T-cell (primary cell): ENCODE data around the gene MLLT10. TPM values are rescaled to one million over a fixed set of nuclear protein-coding genes. Genes with fewer than 3 reads are reported as not detected.
A peak's percentile ranks its signal among the peaks of the same experiment; 100 is the strongest.

Source experiments
- ATAC-seq, 4 experiments: fragments of 200-7000 bp in 3 of 4; fragments of 150-1000 bp in 1 of 4; cut with Tn5 transposase; replicated peaks in 1 of 4; 1 replicate in 3 of 4; 2 replicates in 1 of 4; pipeline ENCODE4 v1.10.0; 2021; ENCODE audit warnings: moderate library complexity in 3 of 4, mild to moderate bottlenecking in 2 of 4, moderate number of reproducible peaks in 1 of 4
- CTCF ChIA-PET, 2 donors: fragments of 300-600 bp; sonication (Branson Sonifier 250); formaldehyde crosslinking; loops; one replicate each; lab custom pipeline; 2022; ENCODE audit warnings: antibody characterized with exemption in 2 of 2; lab: Charles Lee
- POLR2A ChIA-PET, 2 donors: fragments of 300-600 bp; sonication (Branson Sonifier 250); formaldehyde crosslinking; loops; one replicate each; lab custom pipeline; 2022; ENCODE audit warnings: antibody characterized with exemption in 2 of 2; lab: Charles Lee
- DNase-seq, 35 experiments: peaks; one replicate each; pipeline versions ENCODE4 v3.0.0 to v3.0.0-alpha.2; 2013 to 2023
- H3K27ac ChIP-seq: one replicate; pipeline ENCODE4 v1.5.1; 2013; ENCODE audit warnings: low read length
- H3K27me3 ChIP-seq, 2 experiments: replicated peaks in 1 of 2; 1 replicate in 1 of 2; 2 replicates in 1 of 2; pipeline versions ENCODE4 v1.6.1 to v1.7.0; 2013; ENCODE audit warnings: low read length in 1 of 2, mixed read lengths in 1 of 2; ENCODE audit not compliant: control insufficient read depth in 2 of 2, insufficient read depth in 2 of 2; ENCODE audit errors: extremely low read depth in 1 of 2
- H3K36me3 ChIP-seq, 2 donors: 1 replicate in 1 of 2; 2 replicates in 1 of 2; pipeline versions ENCODE4 v1.6.1 to v1.7.0; 2013; ENCODE audit warnings: low read length in 1 of 2; ENCODE audit not compliant: control insufficient read depth in 2 of 2, insufficient read depth in 1 of 2; ENCODE audit errors: extremely low read depth in 1 of 2
- H3K4me1 ChIP-seq, 2 experiments: 1 replicate in 1 of 2; 2 replicates in 1 of 2; pipeline versions ENCODE4 v1.6.1 to v1.7.0; 2013; ENCODE audit warnings: low read length in 2 of 2, mixed read lengths in 1 of 2; ENCODE audit not compliant: insufficient read depth in 2 of 2, control insufficient read depth in 1 of 2; ENCODE audit errors: extremely low read depth in 1 of 2
- H3K4me3 ChIP-seq, 2 donors: 1 replicate in 1 of 2; 2 replicates in 1 of 2; pipeline versions ENCODE4 v1.5.1 to v1.7.0; 2013; ENCODE audit warnings: mild to moderate bottlenecking in 2 of 2, low read length in 1 of 2, moderate library complexity in 1 of 2; ENCODE audit not compliant: control insufficient read depth in 1 of 2; ENCODE audit errors: extremely low read depth in 1 of 2
- H3K9me3 ChIP-seq: 2 replicates; pipeline ENCODE4 v1.7.0; 2013
- H3K27ac Mint-ChIP-seq, 2 donors: one replicate each; pipeline ENCODE4 v1.8.0; 2020 to 2021; ENCODE audit warnings: mild to moderate bottlenecking in 2 of 2, mixed read lengths in 2 of 2
- H3K27me3 Mint-ChIP-seq, 2 donors: one replicate each; pipeline ENCODE4 v1.8.0; 2021 to 2022; ENCODE audit warnings: mixed read lengths in 2 of 2
- H3K36me3 Mint-ChIP-seq: one replicate; pipeline ENCODE4 v1.8.0; 2021; ENCODE audit warnings: mixed read lengths
- H3K4me1 Mint-ChIP-seq, 3 donors: one replicate each; pipeline ENCODE4 v1.8.0; 2020 to 2022; ENCODE audit warnings: mixed read lengths in 3 of 3, mild to moderate bottlenecking in 1 of 3
- H3K4me3 Mint-ChIP-seq, 3 donors: one replicate each; pipeline ENCODE4 v1.8.0; 2020 to 2022; ENCODE audit warnings: mild to moderate bottlenecking in 3 of 3, mixed read lengths in 3 of 3, moderate library complexity in 3 of 3
- H3K9me3 Mint-ChIP-seq, 3 donors: one replicate each; pipeline ENCODE4 v1.8.0; 2020 to 2022; ENCODE audit warnings: mixed read lengths in 3 of 3
- WGBS: methylation state at CpG from one replicate; pipeline ENCODE4 v1.1.5; 2013; ENCODE audit warnings: missing lambda C conversion rate; ENCODE audit not compliant: insufficient coverage; 5-methylcytosine and 5-hydroxymethylcytosine counted together
- total RNA-seq, 35 experiments: library from RNA in 6 of 35; stranded (reverse) in 6 of 35; fragments of 120-200 nt in 1 of 35; gene quantifications; one replicate each; pipeline versions ENCODE4 v1.2.1 to v1.2.4 and lab custom pipeline; 2013 to 2026

The MLLT10 gene
- total RNA-seq, 5 donors from 2014 or later (not counting 1 experiment from before 2014, with no cell fraction given), result 57.7 to 76.5 (median 66.1) TPM

DNA sequence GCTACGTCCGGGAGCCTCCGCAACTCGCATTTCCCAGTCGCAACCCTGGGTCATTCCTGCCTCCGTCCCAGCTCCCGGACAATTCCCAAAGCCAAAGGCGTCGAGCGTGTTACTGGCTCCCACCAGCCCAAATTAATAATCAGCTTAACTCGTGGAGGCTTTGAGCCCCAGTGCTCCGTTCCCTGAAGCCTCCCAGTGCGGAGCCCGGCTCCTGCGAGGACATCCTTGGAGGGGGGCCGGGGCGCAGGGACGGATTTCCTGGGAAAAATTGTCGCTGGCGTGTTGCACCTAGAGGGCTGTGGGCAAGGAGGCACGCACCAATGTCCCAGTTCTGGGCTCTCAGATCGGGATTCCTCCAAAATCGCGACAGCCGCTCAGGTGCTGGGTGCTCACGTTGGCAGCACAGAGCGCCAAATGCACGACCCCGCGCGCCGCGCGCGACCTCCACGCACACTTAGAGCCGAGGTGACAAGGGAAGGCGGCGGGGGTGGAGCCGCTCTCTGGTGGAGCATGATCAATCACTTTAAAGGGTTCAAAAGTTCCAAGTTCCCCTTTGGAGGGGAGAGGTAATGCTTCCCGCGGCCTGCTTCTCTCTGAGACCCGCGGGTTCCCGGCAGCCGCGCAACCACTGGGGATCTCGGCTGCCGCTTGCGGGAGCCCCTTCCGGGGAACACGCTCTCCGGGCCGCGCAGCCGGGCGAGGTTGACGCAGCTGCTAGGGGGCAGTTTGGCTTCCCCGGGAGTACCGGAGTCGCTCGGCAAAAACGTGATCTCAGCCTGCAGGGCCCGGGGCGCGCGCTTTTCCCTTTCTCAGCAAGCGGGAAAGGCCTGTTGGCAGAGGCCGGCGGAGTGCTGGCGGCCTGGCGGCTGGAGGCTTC is 34.1 kb upstream of the MLLT10 start:
- WGBS, result 36% methylated on average over 68 of the region's 72 CpGs
- H3K27ac Mint-ChIP-seq, result no peak overlapping the region

DNA sequence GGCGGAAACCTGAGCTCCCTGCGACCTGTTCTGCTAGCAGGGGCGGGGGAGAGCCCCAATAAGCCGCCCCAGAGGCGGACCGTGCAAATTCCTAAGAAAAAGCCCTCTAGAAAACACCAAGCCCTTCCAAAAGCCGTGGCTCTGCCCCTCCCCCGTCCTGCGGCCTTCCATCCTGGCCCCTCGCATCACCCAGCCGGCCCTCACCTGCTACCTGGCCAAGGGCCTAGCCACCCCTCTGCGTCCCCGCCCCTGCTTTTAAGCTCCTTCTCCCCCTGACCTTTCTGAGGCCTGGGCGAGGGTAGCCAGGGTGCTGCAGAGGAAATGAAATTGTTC is 33.5 kb upstream of the MLLT10 start:
- H3K27me3 ChIP-seq, result peaks cover 0 to 39% of the 10 kb centered on the region in 2 experiments

More for the DNA sequence above, 34.1 kb upstream of the MLLT10 start:
- ATAC-seq (no peak), DNase-seq (peak in 5 of 35 experiments; percentile 17 to 35 (median 21))
- H3K4me1 Mint-ChIP-seq, result peaks cover 14 to 21% (median 17%) of the 10 kb centered on the region in 3 donors
- ChIA-PET CTCF (interaction anchor here in 1 of 2 donors (0.6 kb wide), 1 partner anchor 233 kb away, joined by 3 read pairs; no protein-coding TSS in a partner anchor), POLR2A (no interaction called here)
- Histone ChIP-seq H3K4me1 (peaks cover 9 to 34% of the 10 kb centered on the region in 2 experiments), H3K4me3 (peak overlapping the region in 1 of 2 donors; percentile 55), H3K27ac (no peak overlapping the region), H3K9me3 (no peaks in the 10 kb centered on the region), H3K36me3 (no peaks in the 10 kb centered on the region), H3K27me3 (peaks cover 0 to 45% of the 10 kb centered on the region in 2 experiments)
- H3K9me3 Mint-ChIP-seq, result no peaks in the 10 kb centered on the region
- peaks cover 28 to 48% of the 10 kb centered on the region in 2 donors for H3K27me3 Mint-ChIP-seq
- H3K36me3 Mint-ChIP-seq, result no peaks in the 10 kb centered on the region
- peak overlapping the region in 1 of 3 donors; percentile 12 for H3K4me3 Mint-ChIP-seq

GRCh38 chr10:21501091-21501490 is 32.9 kb upstream of the MLLT10 start:
- Mint-ChIP-seq H3K4me1 (peaks cover 8 to 15% (median 11%) of the 10 kb centered on the region in 3 donors), H3K27me3 (peaks cover 28 to 46% of the 10 kb centered on the region in 2 donors), H3K27ac (peak overlapping the region in 1 of 2 donors; percentile 23), H3K9me3 (no peaks in the 10 kb centered on the region), H3K36me3 (no peaks in the 10 kb centered on the region), H3K4me3 (peak overlapping the region in 1 of 3 donors; percentile 20)
- no peak for DNase-seq
- Histone ChIP-seq H3K4me1 (peaks cover 9 to 24% of the 10 kb centered on the region in 2 experiments), H3K27me3 (peaks cover 0 to 39% of the 10 kb centered on the region in 2 experiments), H3K9me3 (no peaks in the 10 kb centered on the region), H3K4me3 (no peak overlapping the region), H3K27ac (no peak overlapping the region), H3K36me3 (no peaks in the 10 kb centered on the region)
- CTCF ChIA-PET, result interaction anchor here in 1 of 2 donors (0.6 kb wide), 1 partner anchor 22 kb away, joined by 3 read pairs; no protein-coding TSS in a partner anchor
- POLR2A ChIA-PET, result no interaction called here
- WGBS, result 100% methylated on average over 1 of the region's 5 CpGs
- ATAC-seq, result no peak

More for the DNA sequence above, 33.5 kb upstream of the MLLT10 start:
- H3K4me3 ChIP-seq, result peak overlapping the region in 1 of 2 donors; percentile 55
- CTCF ChIA-PET, result interaction anchor here in 1 of 2 donors (0.6 kb wide), 2 partner anchors 23 to 233 kb away, joined by 3 read pairs; no protein-coding TSS in a partner anchor
- ATAC-seq, result no peak
- no peak for DNase-seq
- no peaks in the 10 kb centered on the region for H3K36me3 ChIP-seq
- Mint-ChIP-seq H3K27me3 (peaks cover 28 to 43% of the 10 kb centered on the region in 2 donors), H3K36me3 (no peaks in the 10 kb centered on the region), H3K9me3 (no peaks in the 10 kb centered on the region), H3K4me1 (peaks cover 9 to 16% (median 12%) of the 10 kb centered on the region in 3 donors), H3K27ac (no peak overlapping the region), H3K4me3 (peak overlapping the region in 1 of 3 donors; percentile 12)
- peaks cover 9 to 28% of the 10 kb centered on the region in 2 experiments for H3K4me1 ChIP-seq
- no peaks in the 10 kb centered on the region for H3K9me3 ChIP-seq
- POLR2A ChIA-PET, result no interaction called here
- H3K27ac ChIP-seq, result no peak overlapping the region
- 54% methylated on average over 4 of the region's 14 CpGs for WGBS

GRCh38 chr10:21501731-21502347 is 32.2 kb upstream of the MLLT10 start:
- H3K27ac Mint-ChIP-seq, result no peak overlapping the region
- H3K4me3 ChIP-seq, result no peak overlapping the region
- H3K27me3 Mint-ChIP-seq, result peaks cover 35 to 52% of the 10 kb centered on the region in 2 donors
- 80% methylated on average over 1 of the region's 2 CpGs for WGBS
- peaks cover 8 to 13% (median 11%) of the 10 kb centered on the region in 3 donors for H3K4me1 Mint-ChIP-seq
- CTCF ChIA-PET, result no interaction called here
- H3K9me3 Mint-ChIP-seq, result no peaks in the 10 kb centered on the region
- POLR2A ChIA-PET, result no interaction called here
- H3K4me1 ChIP-seq, result peaks cover 8 to 18% of the 10 kb centered on the region in 2 experiments
- ATAC-seq (no peak), DNase-seq (no peak)
- peaks cover 0 to 33% of the 10 kb centered on the region in 2 experiments for H3K27me3 ChIP-seq
- no peaks in the 10 kb centered on the region for H3K9me3 ChIP-seq
- no peak overlapping the region for H3K27ac ChIP-seq
- H3K36me3 Mint-ChIP-seq, result no peaks in the 10 kb centered on the region
- H3K4me3 Mint-ChIP-seq, result no peak overlapping the region
- H3K36me3 ChIP-seq, result no peaks in the 10 kb centered on the region

DNA sequence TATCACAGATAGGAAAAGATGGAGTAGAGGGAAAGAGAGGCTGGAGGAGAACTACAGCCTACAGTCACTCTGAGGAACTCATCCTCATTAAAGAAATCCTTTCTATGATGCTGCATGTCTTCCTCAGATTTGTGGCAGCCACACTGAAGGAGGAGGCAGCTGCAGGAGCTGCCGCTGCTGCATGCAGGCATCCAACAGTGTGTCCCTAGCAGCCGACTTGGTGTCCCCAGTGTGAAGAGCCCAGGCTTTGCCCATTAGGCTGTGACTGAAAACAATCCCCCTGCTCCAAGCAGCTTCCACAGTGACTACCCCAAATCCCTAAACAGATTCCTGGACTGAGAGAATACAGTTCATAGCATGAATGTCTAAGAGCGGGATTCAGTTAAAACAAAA is 31.7 kb upstream of the MLLT10 start:
- no CpG with 5 or more reads among the region's 3 CpGs for WGBS
- H3K27me3 ChIP-seq, result peaks cover 0 to 32% of the 10 kb centered on the region in 2 experiments
- CTCF ChIA-PET, result no interaction called here
- DNase-seq, result no peak
- Mint-ChIP-seq H3K27ac (no peak overlapping the region), H3K27me3 (peaks cover 39 to 55% of the 10 kb centered on the region in 2 donors), H3K4me3 (no peak overlapping the region), H3K9me3 (no peaks in the 10 kb centered on the region), H3K4me1 (peaks cover 8 to 12% (median 11%) of the 10 kb centered on the region in 3 donors), H3K36me3 (no peaks in the 10 kb centered on the region)
- H3K27ac ChIP-seq, result no peak overlapping the region
- no peaks in the 10 kb centered on the region for H3K9me3 ChIP-seq
- H3K4me3 ChIP-seq, result no peak overlapping the region
- ATAC-seq, result no peak
- no peaks in the 10 kb centered on the region for H3K36me3 ChIP-seq
- POLR2A ChIA-PET, result no interaction called here
- H3K4me1 ChIP-seq, result peaks cover 3 to 13% of the 10 kb centered on the region in 2 experiments

DNA sequence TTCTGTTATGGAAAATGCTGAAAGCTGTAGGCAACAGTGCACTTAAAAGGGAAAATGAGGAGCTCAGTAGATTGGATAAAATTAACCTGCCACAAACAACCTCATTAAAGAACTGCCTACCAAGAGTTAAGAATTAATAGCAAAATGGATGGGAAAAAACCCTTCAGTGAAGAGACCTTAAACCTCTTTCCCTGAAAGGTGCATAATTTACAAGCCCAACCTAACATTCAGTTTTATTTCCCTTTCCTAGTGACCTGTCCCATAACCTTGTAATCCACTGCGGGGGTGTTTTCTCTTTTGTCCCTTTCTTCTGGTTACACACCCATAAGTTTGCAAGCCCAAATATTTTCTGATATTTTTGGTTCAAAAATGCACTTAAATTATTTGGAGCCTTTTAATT is 30.5 kb upstream of the MLLT10 start:
- H3K36me3 Mint-ChIP-seq, result no peaks in the 10 kb centered on the region
- H3K27ac Mint-ChIP-seq, result no peak overlapping the region
- peaks cover 32 to 46% of the 10 kb centered on the region in 2 donors for H3K27me3 Mint-ChIP-seq
- H3K4me3 Mint-ChIP-seq, result no peak overlapping the region
- H3K9me3 Mint-ChIP-seq, result no peaks in the 10 kb centered on the region
- ChIA-PET POLR2A (interaction anchor here in 1 of 2 donors (0.5 kb wide), 1 partner anchor 47 kb away, joined by 5 read pairs; no protein-coding TSS in a partner anchor), CTCF (interaction anchor here in 1 of 2 donors (0.6 kb wide), 1 partner anchor 729 kb away, joined by 5 read pairs; no protein-coding TSS in a partner anchor)
- peaks cover 0 to 4% (median 4%) of the 10 kb centered on the region in 3 donors for H3K4me1 Mint-ChIP-seq
- ATAC-seq, result no peak
- H3K4me1 ChIP-seq, result peaks cover 2 to 12% of the 10 kb centered on the region in 2 experiments
- H3K9me3 ChIP-seq, result no peaks in the 10 kb centered on the region
- H3K4me3 ChIP-seq, result no peak overlapping the region
- no peak for DNase-seq
- peaks cover 0 to 39% of the 10 kb centered on the region in 2 experiments for H3K27me3 ChIP-seq
- H3K36me3 ChIP-seq, result no peaks in the 10 kb centered on the region
- no peak overlapping the region for H3K27ac ChIP-seq
- no CpG with 5 or more reads among the region's 1 CpG for WGBS
